Mesendoderm (in vitro differentiated cells): Measurements from ENCODE around the gene FYN.

Source experiments
- DNase-seq: peaks from one replicate; pipeline ENCODE4 v3.0.0; 2013
- H2AK5ac ChIP-seq: 2 replicates; pipeline ENCODE4 v1.6.1; 2013; ENCODE audit warnings: low read length, inconsistent platforms
- H2BK120ac ChIP-seq: 2 replicates; pipeline ENCODE4 v1.6.1; 2013; ENCODE audit warnings: low read depth, mild to moderate bottlenecking, low read length, moderate library complexity, mixed read lengths
- H2BK15ac ChIP-seq: replicated peaks from 2 replicates; pipeline ENCODE4 v1.6.1; 2013; ENCODE audit warnings: low read depth, mild to moderate bottlenecking, moderate library complexity
- H2BK5ac ChIP-seq: 2 replicates; pipeline ENCODE4 v1.6.1; 2013; ENCODE audit warnings: low read length, inconsistent platforms
- H3K18ac ChIP-seq: 2 replicates; pipeline ENCODE4 v1.6.1; 2013; ENCODE audit warnings: mild to moderate bottlenecking, low read length, mixed read lengths
- H3K23ac ChIP-seq: one replicate; pipeline ENCODE4 v1.6.1; 2013; ENCODE audit warnings: low read length
- H3K27ac ChIP-seq: 2 replicates; pipeline ENCODE4 v1.5.1; 2013; ENCODE audit warnings: low read depth, mild to moderate bottlenecking, inconsistent platforms, low read length, moderate library complexity
- H3K27me3 ChIP-seq: 2 replicates; pipeline ENCODE4 v1.6.1; 2013; ENCODE audit warnings: low read length, control low read depth, mild to moderate bottlenecking, inconsistent platforms; ENCODE audit not compliant: insufficient read depth, poor library complexity
- H3K36me3 ChIP-seq: 2 replicates; pipeline ENCODE4 v1.6.1; 2013; ENCODE audit warnings: low read length, inconsistent platforms; ENCODE audit not compliant: control insufficient read depth, insufficient read depth
- H3K4ac ChIP-seq: one replicate; pipeline ENCODE4 v1.6.1; 2013; ENCODE audit warnings: low read depth, mild to moderate bottlenecking, low read length, moderate library complexity
- H3K4me1 ChIP-seq: 2 replicates; pipeline ENCODE4 v1.6.1; 2013; ENCODE audit warnings: low read depth, low read length, inconsistent platforms; ENCODE audit not compliant: control insufficient read depth
- H3K4me2 ChIP-seq: 2 replicates; pipeline ENCODE4 v1.6.1; 2013; ENCODE audit warnings: low read length
- H3K4me3 ChIP-seq: 2 replicates; pipeline ENCODE4 v1.5.1; 2013; ENCODE audit warnings: mild to moderate bottlenecking, low read length
- H3K56ac ChIP-seq: one replicate; pipeline ENCODE4 v1.6.1; 2013; ENCODE audit warnings: low read length
- H3K79me1 ChIP-seq: 2 replicates; pipeline ENCODE4 v1.6.1; 2013; ENCODE audit warnings: low read length, inconsistent platforms
- H3K79me2 ChIP-seq: 2 replicates; pipeline ENCODE4 v1.6.1; 2013; ENCODE audit warnings: mild to moderate bottlenecking, low read length; ENCODE audit not compliant: control insufficient read depth, insufficient read depth
- H3K9ac ChIP-seq: 2 replicates; pipeline ENCODE4 v1.6.1; 2013; ENCODE audit warnings: low read length, inconsistent platforms
- H4K5ac ChIP-seq: one replicate; pipeline ENCODE4 v1.6.1; 2013; ENCODE audit warnings: low read length
- H4K8ac ChIP-seq: one replicate; pipeline ENCODE4 v1.6.1; 2013; ENCODE audit warnings: low read depth, mild to moderate bottlenecking, control low read depth, low read length, moderate library complexity
- WGBS: extraction: QIAGEN DNeasy Blood & Tissue Kit; methylation state at CpG from one replicate; pipeline ENCODE4 v1.1.7; 2013; ENCODE audit warnings: low lambda C conversion rate, missing lambda C conversion rate; ENCODE audit not compliant: insufficient coverage; ENCODE audit errors: extremely low coverage; 5-methylcytosine and 5-hydroxymethylcytosine counted together

Gene FYN

GRCh38 chr6:111829998-111830397 is 43.3 kb downstream of the FYN start:
- no peak overlapping the region for H3K9ac ChIP-seq
- no peak overlapping the region for H3K4me3 ChIP-seq
- no peak overlapping the region for H4K5ac ChIP-seq
- no peak overlapping the region for H3K27ac ChIP-seq
- no peak overlapping the region for H3K4ac ChIP-seq
- H3K36me3 ChIP-seq = no peaks in the 10 kb centered on the region
- no peak overlapping the region for H3K56ac ChIP-seq
- no peaks in the 10 kb centered on the region for H3K27me3 ChIP-seq
- H3K23ac ChIP-seq = no peak overlapping the region
- WGBS = no CpG with 5 or more reads among the region's 2 CpGs
- H3K4me1 ChIP-seq = no peaks in the 10 kb centered on the region
- H3K79me1 ChIP-seq = peaks cover 3% of the 10 kb centered on the region
- H3K79me2 ChIP-seq = no peaks in the 10 kb centered on the region
- H3K18ac ChIP-seq = no peak overlapping the region
- H2AK5ac ChIP-seq = no peak overlapping the region
- no peak overlapping the region for H3K4me2 ChIP-seq
- H4K8ac ChIP-seq = no peak overlapping the region
- no peak for DNase-seq
- H2BK120ac ChIP-seq = no peak overlapping the region
- no peak overlapping the region for H2BK5ac ChIP-seq
- H2BK15ac ChIP-seq = no peak overlapping the region

- DNase-seq = no peak
- Histone ChIP-seq H2BK15ac (no peak overlapping the region), H3K36me3 (no peaks in the 10 kb centered on the region), H4K5ac (no peak overlapping the region), H3K79me1 (peaks cover 3% of the 10 kb centered on the region), H3K27me3 (no peaks in the 10 kb centered on the region), H3K9ac (no peak overlapping the region), H3K56ac (no peak overlapping the region), H3K79me2 (no peaks in the 10 kb centered on the region), H3K27ac (no peak overlapping the region), H2BK5ac (no peak overlapping the region), H3K4me3 (no peak overlapping the region), H2BK120ac (no peak overlapping the region), H3K4ac (no peak overlapping the region), H4K8ac (no peak overlapping the region), H3K4me2 (no peak overlapping the region), H3K4me1 (no peaks in the 10 kb centered on the region), H3K18ac (no peak overlapping the region), H2AK5ac (no peak overlapping the region), H3K23ac (no peak overlapping the region)
- no CpG with 5 or more reads among the region's 3 CpGs for WGBS
These were observed 43.7 kb downstream of the FYN start for GRCh38 chr6:111829581-111829980.

GRCh38 chr6:111828809-111829208 is 44.4 kb downstream of the FYN start:
- Histone ChIP-seq H3K56ac (no peak overlapping the region), H4K8ac (no peak overlapping the region), H3K36me3 (no peaks in the 10 kb centered on the region), H3K23ac (no peak overlapping the region), H3K4ac (no peak overlapping the region), H4K5ac (no peak overlapping the region), H3K4me2 (no peak overlapping the region), H2AK5ac (no peak overlapping the region), H3K4me3 (no peak overlapping the region), H2BK15ac (no peak overlapping the region), H3K27ac (no peak overlapping the region), H3K18ac (no peak overlapping the region), H3K27me3 (no peaks in the 10 kb centered on the region), H3K9ac (no peak overlapping the region), H3K79me1 (peaks cover 3% of the 10 kb centered on the region), H2BK5ac (no peak overlapping the region), H3K4me1 (peaks cover 2% of the 10 kb centered on the region), H3K79me2 (no peaks in the 10 kb centered on the region), H2BK120ac (no peak overlapping the region)
- DNase-seq = no peak
- WGBS = no CpG with 5 or more reads among the region's 2 CpGs

GRCh38 chr6:111825439-111826086 is 47.7 kb downstream of the FYN start:
- Histone ChIP-seq H4K5ac (no peak overlapping the region), H3K9ac (no peak overlapping the region), H3K4me1 (peaks cover 2% of the 10 kb centered on the region), H3K4ac (no peak overlapping the region), H3K79me2 (no peaks in the 10 kb centered on the region), H2BK15ac (no peak overlapping the region), H3K4me2 (no peak overlapping the region), H3K18ac (no peak overlapping the region), H3K4me3 (no peak overlapping the region), H3K27ac (no peak overlapping the region), H3K27me3 (no peaks in the 10 kb centered on the region), H3K36me3 (no peaks in the 10 kb centered on the region), H4K8ac (no peak overlapping the region), H3K79me1 (peaks cover 6% of the 10 kb centered on the region), H2BK120ac (no peak overlapping the region), H3K23ac (no peak overlapping the region), H2BK5ac (no peak overlapping the region), H3K56ac (no peak overlapping the region), H2AK5ac (no peak overlapping the region)
- DNase-seq = no peak
- no CpG with 5 or more reads among the region's 4 CpGs for WGBS

DNA sequence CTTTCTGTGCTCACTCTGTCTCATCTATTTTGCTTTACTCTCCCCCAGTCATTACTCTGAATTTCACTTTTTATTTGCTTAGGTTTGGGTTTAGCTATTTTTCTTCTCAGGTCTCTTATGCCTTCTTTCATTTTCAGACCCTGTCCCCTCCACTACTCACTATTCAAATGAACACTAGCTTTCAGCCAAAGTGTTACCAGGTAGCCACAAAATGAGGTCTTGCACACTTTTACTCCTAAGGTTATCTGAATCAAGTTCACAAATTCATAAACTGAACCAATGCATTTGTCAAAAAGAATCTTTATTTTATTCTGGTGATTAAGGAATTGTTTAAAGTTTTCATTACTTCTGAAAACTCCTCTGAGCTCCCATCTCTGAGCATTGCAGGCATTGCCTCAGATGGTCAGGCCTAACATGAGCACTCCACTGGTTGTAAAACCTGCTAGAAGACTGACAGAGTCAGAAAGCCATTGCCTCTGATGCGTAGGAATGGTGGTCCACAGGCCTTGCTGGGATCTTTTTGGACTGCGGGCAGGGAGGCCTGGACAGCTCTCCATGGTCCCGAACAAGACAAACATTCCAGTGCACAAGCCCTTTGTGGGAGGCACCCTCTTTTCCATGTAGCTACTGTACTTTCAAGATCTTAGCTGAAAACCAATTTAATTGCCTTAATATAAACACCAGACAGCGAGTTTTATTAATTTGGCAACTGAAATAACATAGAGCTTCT is 48.5 kb downstream of the FYN start:
- Histone ChIP-seq H3K79me2 (no peaks in the 10 kb centered on the region), H3K79me1 (peaks cover 6% of the 10 kb centered on the region), H3K9ac (no peak overlapping the region), H2AK5ac (no peak overlapping the region), H3K4me2 (no peak overlapping the region), H3K4me3 (no peak overlapping the region), H3K56ac (no peak overlapping the region), H2BK15ac (no peak overlapping the region), H3K4ac (no peak overlapping the region), H4K8ac (no peak overlapping the region), H4K5ac (no peak overlapping the region), H2BK5ac (no peak overlapping the region), H2BK120ac (no peak overlapping the region), H3K27ac (no peak overlapping the region), H3K23ac (no peak overlapping the region), H3K4me1 (peaks cover 2% of the 10 kb centered on the region), H3K18ac (no peak overlapping the region), H3K36me3 (no peaks in the 10 kb centered on the region), H3K27me3 (no peaks in the 10 kb centered on the region)
- no peak for DNase-seq
- WGBS = no CpG with 5 or more reads among the region's 4 CpGs
